Esophagus (tissue), 2 donors: Measurements from ENCODE around the gene TRPV3. TPM values are rescaled to one million over a fixed set of nuclear protein-coding genes. Genes with fewer than 3 reads are reported as not detected.
"Not testable (repeated sequence)": the region's sequence is repeated elsewhere in the genome, so short reads cannot be mapped to it uniquely, and the experiment has no call there.

Experiments used
- H3K27ac ChIP-seq, 2 donors: one replicate each; pipeline ENCODE4 v1.5.1; 2013; ENCODE audit warnings: low read depth in 2 of 2, mild to moderate bottlenecking in 2 of 2, inconsistent platforms in 1 of 2, low read length in 1 of 2, moderate library complexity in 1 of 2
- H3K27me3 ChIP-seq, 2 donors: one replicate each; pipeline ENCODE4 v1.6.1; 2013; ENCODE audit warnings: low read length in 2 of 2, control low read depth in 1 of 2, mild to moderate bottlenecking in 1 of 2; ENCODE audit not compliant: insufficient read depth in 2 of 2, control insufficient read depth in 1 of 2
- H3K36me3 ChIP-seq, 2 donors: one replicate each; pipeline ENCODE4 v1.6.1; 2013; ENCODE audit warnings: low read length in 1 of 2; ENCODE audit not compliant: control insufficient read depth in 2 of 2, insufficient read depth in 2 of 2
- H3K4me1 ChIP-seq, 2 donors: one replicate each; pipeline ENCODE4 v1.6.1; 2013; ENCODE audit warnings: low read length in 1 of 2; ENCODE audit not compliant: control insufficient read depth in 2 of 2, insufficient read depth in 2 of 2
- H3K4me3 ChIP-seq, 2 donors: one replicate each; pipeline ENCODE4 v1.5.1; 2013; ENCODE audit warnings: low read length in 2 of 2, mild to moderate bottlenecking in 2 of 2, low read depth in 1 of 2, moderate library complexity in 1 of 2
- H3K9me3 ChIP-seq, 2 donors: one replicate each; pipeline ENCODE4 v1.6.1; 2013; ENCODE audit warnings: mild to moderate bottlenecking in 2 of 2, low read depth in 1 of 2, low read length in 1 of 2, moderate library complexity in 1 of 2; ENCODE audit not compliant: control insufficient read depth in 2 of 2, insufficient read depth in 1 of 2
- WGBS, 2 donors: extraction: QIAGEN DNeasy Blood & Tissue Kit; methylation state at CpG; one replicate each; pipeline ENCODE4 v1.1.7; 2013; 5-methylcytosine and 5-hydroxymethylcytosine counted together
- polyA plus RNA-seq, 2 donors: library from polyadenylated mRNA; stranded (reverse); fragments of 200-250 nt; gene quantifications; one replicate each; pipeline ENCODE4 v1.2.3, GENCODE V29; 2013
- donor health status: healthy with polysubstance abuse.
- donor health status: Bipolar disorder and iron deficiency.

TRPV3 gene
- polyA plus RNA-seq, 2 donors: 0.16 to 0.83 TPM

DNA sequence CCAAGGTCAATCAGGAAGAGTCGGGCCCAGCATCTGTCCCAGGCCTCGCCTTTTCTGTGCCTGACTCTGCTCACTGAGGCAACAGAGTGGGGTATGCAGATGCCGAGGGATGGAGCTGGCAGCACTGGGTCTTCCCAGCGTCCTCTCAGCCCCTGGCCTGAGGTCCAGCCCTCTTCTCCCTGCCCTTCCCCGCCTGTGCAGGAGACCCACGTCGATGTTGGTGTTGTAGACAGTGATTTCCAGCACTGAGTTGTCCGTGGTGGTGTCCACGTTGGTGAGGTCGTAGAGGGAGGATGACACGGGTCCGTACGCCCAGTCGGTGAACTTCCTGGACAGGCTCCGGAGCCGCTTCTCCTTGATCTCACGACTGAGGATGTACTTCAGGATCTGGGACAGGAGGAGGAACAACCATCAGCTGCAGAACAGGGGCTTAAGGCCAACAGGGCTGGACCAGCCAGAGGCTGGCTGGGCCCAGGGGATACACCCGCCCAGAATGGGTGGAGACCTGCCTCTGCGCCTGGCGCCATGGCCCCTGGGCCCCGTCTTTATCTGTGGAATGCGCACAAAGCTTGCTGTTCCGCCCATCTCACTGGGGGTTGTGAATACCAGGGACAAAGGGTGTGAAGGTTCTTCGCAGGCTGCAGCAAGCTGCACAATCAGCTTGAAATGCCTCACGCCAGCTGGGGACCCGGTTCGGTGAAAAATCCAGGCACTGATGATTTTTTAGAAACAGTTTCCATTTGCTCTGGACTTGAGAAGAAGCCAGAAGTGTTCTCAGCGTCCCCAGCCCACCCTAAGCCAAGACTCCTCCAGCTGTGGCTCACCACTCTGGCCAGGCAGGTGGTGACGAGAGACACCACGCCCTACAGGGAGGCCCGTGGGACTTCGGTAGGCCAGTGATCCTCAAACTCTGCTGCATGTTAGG is 27.5 kb downstream of the TRPV3 start:
- Histone ChIP-seq H3K36me3 (no peaks in the 10 kb centered on the region), H3K9me3 (no peaks in the 10 kb centered on the region), H3K27me3 (no peaks in the 10 kb centered on the region), H3K4me1 (no peaks in the 10 kb centered on the region), H3K27ac (peak overlapping the region; percentile 26 to 44), H3K4me3 (no peak overlapping the region)
- WGBS, 2 donors: 44% methylated on average over 32 of the region's 32 CpGs

DNA sequence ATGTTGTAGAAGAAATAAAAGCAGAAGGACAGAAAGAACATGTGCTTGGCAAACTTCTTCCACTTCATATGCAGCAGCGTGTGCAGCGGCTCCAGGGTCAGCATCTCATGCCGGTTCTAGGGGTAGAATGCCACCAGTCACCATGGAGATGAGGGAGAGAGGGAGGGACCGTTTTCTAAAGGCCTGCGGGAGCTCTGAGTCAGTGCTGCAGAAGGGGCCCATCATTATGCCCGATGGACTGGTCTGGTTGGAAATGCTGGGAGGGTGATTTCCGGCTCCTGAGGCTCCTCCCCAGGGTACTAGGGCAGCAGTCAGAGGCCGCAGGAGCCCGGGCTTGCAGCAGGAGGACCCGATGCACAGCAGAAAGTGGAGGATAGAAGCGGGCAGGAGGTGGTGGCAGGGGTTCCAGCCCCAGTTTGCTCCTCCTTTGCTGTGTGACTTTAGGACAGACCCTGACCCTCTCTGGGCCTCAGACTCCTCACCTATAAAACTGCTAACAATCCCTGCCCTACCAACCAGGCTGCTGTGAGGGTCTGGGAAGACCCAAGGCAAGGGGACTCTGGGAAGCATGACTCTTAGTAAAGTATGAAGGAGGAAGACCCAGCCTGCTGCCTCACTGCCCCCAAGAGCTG is 28.6 kb downstream of the TRPV3 start:
- H3K27me3 ChIP-seq: no peaks in the 10 kb centered on the region
- H3K4me3 ChIP-seq: no peak overlapping the region
- no peaks in the 10 kb centered on the region for H3K4me1 ChIP-seq
- 55 to 65% methylated on average over 11 of the region's 11 CpGs for WGBS, 2 donors
- no peak overlapping the region for H3K27ac ChIP-seq
- no peaks in the 10 kb centered on the region for H3K36me3 ChIP-seq
- no peaks in the 10 kb centered on the region for H3K9me3 ChIP-seq

DNA sequence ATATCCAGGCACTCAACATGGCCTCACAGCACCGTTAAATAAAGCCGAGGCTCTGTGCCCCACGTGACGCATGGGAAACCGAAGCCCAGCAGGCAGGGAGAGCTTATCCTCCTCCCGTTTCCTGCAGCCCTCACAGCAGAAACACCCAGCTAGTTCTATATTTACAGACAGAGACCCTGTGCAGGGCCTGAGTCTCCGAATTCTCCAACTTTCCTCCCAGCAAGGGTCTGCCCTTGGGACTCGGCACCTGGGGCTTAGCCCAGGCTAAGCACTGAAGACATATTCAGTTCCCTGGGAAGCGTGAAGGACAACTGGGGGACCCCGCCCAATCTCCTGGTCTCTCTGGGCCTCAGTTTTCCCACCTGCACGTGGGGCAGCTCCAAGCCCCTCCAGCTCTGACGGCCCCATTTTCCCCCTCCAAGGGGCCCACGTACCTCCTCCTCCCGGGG is 29.2 kb downstream of the TRPV3 start:
- H3K4me3 ChIP-seq: no peak overlapping the region
- no peaks in the 10 kb centered on the region for H3K36me3 ChIP-seq
- H3K27me3 ChIP-seq: no peaks in the 10 kb centered on the region
- no peak overlapping the region for H3K27ac ChIP-seq
- no peaks in the 10 kb centered on the region for H3K4me1 ChIP-seq
- H3K9me3 ChIP-seq: no peaks in the 10 kb centered on the region
- 77 to 79% methylated on average over 14 of the region's 14 CpGs for WGBS, 2 donors

DNA sequence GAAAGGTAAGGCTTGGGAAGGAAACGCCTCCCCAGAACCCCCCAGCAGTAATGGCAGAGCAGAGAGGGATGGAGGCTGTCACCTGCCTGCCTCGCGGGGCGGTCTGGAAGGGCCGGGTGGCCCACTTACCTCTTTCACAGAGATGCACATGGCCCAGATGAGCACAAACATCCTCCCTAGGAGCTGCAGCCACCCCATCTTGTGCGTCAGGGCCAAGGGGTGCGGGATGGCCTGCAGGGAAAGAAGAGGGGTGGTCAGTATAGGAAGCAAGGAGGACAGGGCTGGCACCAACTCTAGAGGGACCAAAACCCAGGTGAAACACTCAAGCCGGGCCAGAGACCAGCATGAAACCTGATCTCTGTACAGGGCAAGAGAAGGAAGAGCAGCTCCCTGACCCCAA is 29.7 kb downstream of the TRPV3 start:
- Histone ChIP-seq H3K36me3 (no peaks in the 10 kb centered on the region), H3K27me3 (no peaks in the 10 kb centered on the region), H3K9me3 (no peaks in the 10 kb centered on the region), H3K4me3 (no peak overlapping the region), H3K27ac (no peak overlapping the region), H3K4me1 (no peaks in the 10 kb centered on the region)
- WGBS, 2 donors: 92 to 93% methylated on average over 8 of the region's 8 CpGs

DNA sequence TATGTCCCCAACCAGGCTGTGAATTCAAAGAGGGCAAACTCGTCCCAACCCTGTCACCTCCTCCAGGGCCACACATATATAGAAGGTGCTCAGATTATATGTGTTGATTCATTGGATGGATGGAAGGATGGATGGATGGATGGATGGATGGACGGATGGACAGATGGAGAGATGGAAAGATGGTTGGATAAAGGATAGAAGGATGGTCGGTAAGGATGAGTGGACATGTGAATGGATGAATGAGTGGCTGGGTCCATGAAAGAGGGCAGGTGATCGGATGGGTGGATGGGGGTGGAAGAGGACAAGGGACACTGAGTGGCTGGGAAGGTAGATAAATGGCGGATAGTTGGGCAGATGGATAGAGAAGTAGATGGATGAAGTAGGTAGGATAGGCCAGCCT is 30.1 kb downstream of the TRPV3 start:
- Histone ChIP-seq H3K36me3 (no peaks in the 10 kb centered on the region), H3K4me1 (no peaks in the 10 kb centered on the region), H3K27ac (no peak overlapping the region), H3K4me3 (no peak overlapping the region), H3K27me3 (no peaks in the 10 kb centered on the region), H3K9me3 (no peaks in the 10 kb centered on the region)
- WGBS, 2 donors: 91 to 93% methylated on average over 5 of the region's 5 CpGs

DNA sequence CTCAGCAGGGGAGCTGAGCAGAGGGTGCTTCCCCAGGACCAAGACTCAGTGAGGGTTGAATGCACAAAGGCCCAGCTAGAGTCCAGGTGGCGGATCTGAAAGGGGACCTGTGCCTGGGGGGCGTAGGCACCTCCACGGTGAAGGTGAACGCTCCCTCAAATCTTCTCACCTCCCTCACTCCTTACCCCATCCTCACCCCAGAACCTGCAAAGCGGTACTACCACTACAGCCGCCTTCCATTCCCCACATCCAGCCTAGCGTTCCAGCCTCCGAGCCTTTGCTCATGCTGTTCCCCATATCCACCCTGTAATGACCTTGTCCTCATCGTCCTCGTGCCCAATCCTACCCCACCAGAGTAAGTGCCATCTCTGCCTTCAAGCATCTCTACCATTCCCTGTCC is 30.6 kb downstream of the TRPV3 start:
- Histone ChIP-seq H3K4me3 (no peak overlapping the region), H3K27ac (no peak overlapping the region), H3K36me3 (no peaks in the 10 kb centered on the region), H3K27me3 (no peaks in the 10 kb centered on the region), H3K9me3 (no peaks in the 10 kb centered on the region), H3K4me1 (no peaks in the 10 kb centered on the region)
- 75 to 77% methylated on average over 10 of the region's 10 CpGs for whole genome bisulfite sequencing, 2 donors

DNA sequence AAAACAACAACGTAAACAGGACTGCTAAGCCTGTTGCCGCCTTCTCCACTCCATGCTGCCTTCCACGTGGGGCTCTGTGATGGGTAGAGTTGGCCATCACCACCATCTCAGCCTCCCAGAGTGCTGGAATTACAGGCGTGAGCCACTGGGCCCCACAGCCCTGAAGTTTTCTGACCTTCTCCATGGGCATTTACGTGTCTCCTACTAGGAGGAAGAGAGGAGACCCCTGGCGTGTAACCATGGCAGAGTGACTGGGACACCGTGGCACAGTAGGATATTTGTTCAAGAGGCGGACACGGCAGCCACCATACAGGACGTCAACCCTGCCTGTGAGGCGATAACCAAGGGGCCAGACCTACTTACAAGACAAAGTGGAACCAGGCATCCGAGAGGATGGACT is 31.1 kb downstream of the TRPV3 start:
- H3K4me3 ChIP-seq: no peak overlapping the region
- no peaks in the 10 kb centered on the region for H3K36me3 ChIP-seq
- no peaks in the 10 kb centered on the region for H3K27me3 ChIP-seq
- no peaks in the 10 kb centered on the region for H3K4me1 ChIP-seq
- H3K9me3 ChIP-seq: no peaks in the 10 kb centered on the region
- H3K27ac ChIP-seq: no peak overlapping the region
- 89 to 90% methylated on average over 12 of the region's 12 CpGs for WGBS, 2 donors

DNA sequence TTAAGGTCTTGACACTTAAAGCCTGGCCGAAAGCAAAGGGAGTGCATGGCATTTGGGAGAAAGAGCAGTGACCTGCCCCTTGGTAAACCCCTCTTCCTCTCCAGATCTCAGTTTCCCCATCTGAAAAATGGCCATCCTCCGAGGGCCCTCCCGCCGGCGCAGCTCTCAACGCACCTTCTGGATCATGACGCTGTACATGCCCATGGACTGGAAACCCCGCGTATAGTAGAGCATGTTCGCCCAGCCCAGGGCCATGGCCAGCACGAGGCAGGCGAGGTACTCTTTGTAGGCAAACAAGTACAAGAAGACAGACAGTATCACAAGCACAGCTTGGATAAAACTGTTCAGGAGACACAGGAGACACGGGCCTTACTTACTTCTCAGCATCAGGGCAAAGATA is 33.6 kb downstream of the TRPV3 start:
- Histone ChIP-seq H3K36me3 (no peaks in the 10 kb centered on the region), H3K4me1 (no peaks in the 10 kb centered on the region), H3K27ac (no peak overlapping the region), H3K4me3 (no peak overlapping the region), H3K27me3 (no peaks in the 10 kb centered on the region), H3K9me3 (no peaks in the 10 kb centered on the region)
- WGBS, 2 donors: 89 to 93% methylated on average over 13 of the region's 13 CpGs

DNA sequence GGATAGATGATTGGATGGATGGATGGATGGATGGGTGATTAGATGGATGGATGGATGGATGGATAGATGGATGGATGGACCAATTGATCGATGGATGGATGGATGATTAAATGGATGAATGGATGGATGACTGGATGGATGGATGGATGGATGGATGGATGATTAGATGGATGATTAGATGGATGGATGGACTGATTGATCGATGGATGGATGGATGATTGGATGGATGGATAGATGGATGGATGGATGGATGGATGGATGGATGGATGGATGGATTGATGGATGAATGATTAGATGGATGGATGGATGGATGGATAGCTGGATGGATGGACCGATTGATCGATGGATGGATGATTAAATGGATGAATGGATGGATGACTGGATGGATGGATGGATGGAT is 38.1 kb downstream of the TRPV3 start:
- H3K4me3 ChIP-seq, H3K36me3 ChIP-seq, H3K4me1 ChIP-seq, H3K9me3 ChIP-seq, H3K27me3 ChIP-seq, H3K27ac ChIP-seq: not testable (repeated sequence)
- 88 to 92% methylated on average over 4 of the region's 4 CpGs for WGBS, 2 donors

DNA sequence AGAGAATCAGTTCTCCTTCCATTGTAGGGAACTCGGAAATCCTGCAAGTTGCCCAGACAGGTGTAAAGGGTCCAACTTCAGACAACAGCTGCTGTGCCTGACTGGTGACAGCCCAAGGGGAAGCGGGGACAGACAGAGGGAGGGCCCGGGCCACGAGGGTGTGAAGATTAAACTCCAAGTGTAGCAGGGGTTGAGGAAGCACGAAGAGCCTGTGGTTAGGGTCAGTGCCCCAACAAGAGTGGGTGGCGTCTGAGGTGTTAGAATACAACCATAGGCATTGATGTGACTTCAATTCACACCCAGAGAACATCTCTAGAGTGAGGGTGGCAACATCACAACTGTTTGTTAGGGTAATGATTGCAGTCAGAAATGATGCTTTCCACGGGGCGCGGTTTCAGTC is 42.7 kb downstream of the TRPV3 start:
- WGBS, 2 donors: 79 to 80% methylated on average over 9 of the region's 9 CpGs

More for the DNA sequence above, 42.7 kb downstream of the TRPV3 start:
- Histone ChIP-seq H3K9me3 (no peaks in the 10 kb centered on the region), H3K27me3 (no peaks in the 10 kb centered on the region), H3K36me3 (no peaks in the 10 kb centered on the region), H3K27ac (no peak overlapping the region), H3K4me3 (no peak overlapping the region), H3K4me1 (no peaks in the 10 kb centered on the region)
